GM04504 (cell line): ENCODE data around the gene CD93.
A peak's percentile ranks its signal among the peaks of the same experiment; 100 is the strongest.

ENCODE experiments used
- DNase-seq: peaks from one replicate; pipeline ENCODE4 v3.0.0-alpha.2; 2012; ENCODE audit warnings: low read depth

CD93 gene

DNA sequence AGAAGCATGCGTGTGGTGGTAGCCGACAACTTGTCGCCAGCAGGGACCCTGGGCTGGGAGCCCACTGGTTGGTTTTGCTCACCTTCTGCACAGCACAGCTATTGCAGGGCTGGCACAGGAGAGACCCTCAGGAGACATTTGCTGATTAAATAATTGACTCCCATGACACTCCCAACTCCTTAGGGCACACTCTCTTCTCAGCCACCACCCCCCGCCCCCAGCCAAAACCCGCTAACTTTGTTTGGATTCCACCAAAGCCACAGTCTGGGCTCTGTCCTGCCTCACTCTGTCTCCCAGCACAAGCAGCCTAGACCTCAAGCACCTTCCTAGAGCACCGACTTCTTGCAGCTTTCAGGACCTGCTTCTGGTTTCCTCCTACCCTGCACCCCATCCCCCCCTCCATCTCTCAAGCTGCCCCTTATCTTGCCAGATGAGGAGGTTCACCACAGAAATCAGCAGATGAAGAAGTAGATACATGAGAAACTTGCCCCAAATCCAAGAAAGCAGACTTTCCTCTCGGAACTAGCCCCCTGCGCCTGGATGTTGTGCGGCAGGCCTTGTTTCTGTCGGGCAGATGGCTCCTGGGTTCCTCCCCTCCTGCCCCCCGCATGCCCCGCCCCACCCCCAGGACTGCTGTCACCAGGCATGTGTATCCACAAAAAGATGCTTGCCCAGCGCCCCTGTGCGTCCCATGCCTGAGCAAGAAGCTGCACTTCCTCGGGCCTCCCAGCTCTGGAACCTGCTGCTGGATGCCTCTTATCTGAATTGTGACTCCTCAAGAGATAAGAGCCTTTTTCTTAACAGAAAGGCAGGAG, 35.0 kb upstream of the CD93 start:
- no peak for DNase-seq

GRCh38 chr20:23120261-23120660, 34.1 kb upstream of the CD93 start:
- DNase-seq, result no peak

- DNase-seq, result no peak
Observed at GRCh38 chr20:23119456-23120216, 33.5 kb upstream of the CD93 start.

- DNase-seq, result no peak
Observed at GRCh38 chr20:23118766-23119165, 32.6 kb upstream of the CD93 start.

DNA sequence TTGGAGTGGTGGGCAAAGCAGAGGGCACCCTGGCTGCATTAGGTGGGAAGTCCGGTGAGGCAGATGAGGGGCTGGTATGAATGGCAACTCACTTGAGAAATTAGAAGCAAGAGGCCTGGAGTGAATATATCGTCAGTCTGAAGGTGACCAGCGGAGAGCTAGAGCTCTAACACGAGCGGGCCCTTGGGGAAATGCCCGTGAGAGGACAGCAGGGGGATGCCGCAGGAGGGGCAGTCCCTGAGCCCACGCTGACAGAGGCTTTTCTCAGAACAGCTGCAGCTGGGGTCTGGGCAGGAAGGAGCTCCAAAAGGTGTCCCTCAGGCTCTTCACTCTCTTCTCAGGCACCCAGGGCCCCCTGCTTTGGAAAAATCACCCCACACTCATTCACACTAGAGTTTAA, 32.0 kb upstream of the CD93 start:
- DNase-seq, result no peak

- DNase-seq, result no peak
Observed at GRCh38 chr20:23117738-23118137, 31.6 kb upstream of the CD93 start.

DNA sequence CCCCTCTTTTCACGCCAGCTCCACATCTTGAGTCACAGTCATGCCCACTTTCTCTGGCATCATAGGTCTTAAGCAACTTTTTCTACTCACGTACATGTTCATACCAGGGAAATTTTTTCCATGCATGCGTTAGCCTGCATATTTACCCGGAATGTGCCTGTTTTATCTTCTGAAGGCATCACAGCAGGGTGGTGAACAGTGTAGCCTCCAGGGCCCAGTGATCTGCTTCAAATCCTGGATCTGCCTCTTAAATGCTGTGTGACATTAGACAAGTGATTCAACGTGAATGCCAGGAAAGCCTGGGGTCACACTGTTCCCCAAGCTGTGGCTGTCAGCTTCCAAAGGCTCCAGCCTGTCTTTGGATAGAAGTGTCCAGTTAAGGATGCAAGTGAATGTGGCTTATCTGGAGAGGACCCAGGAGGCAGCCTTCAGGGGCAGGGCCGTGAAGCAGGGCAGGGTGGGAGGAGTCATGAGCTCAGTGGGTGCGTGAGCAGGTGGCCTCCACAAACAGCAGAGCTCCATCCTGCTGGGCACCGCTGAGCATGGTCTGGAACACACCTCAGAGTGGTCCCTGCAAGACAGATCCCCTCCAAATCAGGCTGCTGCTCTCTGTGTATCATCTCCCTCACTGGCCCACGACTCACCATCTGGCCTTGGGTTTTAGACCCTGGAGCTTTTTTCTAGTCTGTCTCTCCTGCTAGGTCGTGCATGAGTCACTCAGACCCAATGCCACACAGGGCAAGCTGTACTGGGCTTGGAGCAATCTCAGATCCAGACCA, 30.4 kb upstream of the CD93 start:
- DNase-seq, result peak; percentile 17

DNA sequence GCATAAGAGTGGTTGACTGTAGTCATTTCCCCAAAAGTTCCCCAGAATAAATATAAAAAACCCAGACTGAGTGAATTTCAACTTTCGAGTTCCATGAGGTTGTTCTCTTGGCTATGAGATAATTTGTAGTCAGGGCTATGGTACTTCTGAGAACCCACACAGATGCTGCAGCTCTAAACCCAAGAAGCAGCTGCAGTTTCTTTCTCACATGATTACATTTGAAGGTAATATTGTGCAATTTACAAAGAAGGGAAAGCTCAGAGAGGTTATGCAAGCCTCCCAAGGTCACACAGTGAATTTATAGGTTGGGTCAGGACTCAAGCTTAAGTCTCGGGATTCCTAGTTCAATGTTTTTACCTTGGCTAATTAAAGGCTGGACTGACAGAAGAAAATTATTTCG, 29.7 kb upstream of the CD93 start:
- no peak for DNase-seq

DNA sequence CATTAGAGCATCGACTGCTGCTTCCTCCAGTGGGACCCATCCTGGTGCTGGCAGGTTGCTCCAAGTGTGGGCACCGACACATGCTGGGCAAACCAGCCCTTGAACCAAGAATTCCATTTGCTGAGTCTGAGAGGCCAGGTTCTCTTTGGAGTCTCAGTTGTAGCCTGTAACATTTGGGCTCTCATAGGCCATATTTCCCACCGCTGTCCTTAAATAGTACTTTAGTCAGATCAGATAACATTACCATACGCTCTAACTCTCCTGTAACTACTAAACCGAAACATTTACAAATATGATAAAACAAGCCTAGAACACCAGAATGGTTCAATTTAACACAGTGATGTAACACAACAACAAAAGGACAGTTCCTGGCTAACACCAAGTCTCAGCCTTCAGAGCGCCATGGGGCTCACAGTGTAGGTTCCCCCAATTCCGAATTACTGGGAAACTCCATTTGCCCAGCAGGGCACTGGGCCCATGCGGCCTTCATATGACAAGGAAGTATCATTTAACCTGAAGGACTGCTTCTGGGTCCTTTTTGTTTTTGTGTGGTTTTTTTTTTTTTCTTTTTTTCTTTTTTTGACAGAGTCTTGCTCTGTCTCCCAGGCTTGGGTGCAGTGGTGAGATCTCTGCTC, 28.4 kb upstream of the CD93 start:
- no peak for DNase-seq

DNA sequence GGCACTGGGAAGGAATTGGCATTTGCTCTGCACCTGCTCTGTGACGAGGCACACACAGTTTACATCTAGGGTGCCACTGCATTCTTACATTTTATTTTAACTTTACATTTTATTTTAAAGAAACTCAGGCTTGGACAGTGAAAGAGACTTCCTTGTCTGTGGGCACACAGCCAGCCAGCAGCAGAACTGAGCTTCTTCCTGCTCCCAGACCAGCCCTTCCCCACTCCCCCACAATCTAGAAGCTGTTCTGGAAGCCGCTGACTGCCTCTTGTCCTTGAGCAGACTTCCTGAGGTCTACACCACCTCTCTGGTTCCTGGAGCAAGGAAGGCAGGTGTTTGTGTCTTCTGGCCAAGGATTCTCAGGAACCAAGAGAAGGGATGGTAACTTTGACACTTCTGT, 27.9 kb upstream of the CD93 start:
- no peak for DNase-seq

GRCh38 chr20:23112595-23112994, 26.5 kb upstream of the CD93 start:
- DNase-seq, result no peak

DNA sequence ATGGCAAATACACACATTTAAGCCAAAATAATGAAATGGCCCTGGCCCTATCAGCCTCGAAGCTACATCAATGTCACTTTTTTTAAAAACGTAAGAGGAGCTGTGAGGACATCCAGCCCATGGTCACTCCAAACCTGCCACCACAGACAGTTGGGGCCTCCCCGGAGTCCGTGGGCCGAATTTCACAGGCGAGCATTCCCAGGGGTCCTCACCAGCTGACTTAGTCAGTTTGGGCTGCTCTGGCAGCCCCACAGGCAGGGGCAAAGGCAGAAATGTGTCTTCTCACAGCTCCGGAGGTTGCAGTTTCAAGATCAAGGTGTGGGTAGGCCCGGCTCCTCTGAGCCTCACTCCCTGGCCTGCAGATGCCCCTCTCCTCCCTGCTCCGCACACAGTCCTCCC, 25.8 kb upstream of the CD93 start:
- DNase-seq, result no peak

DNA sequence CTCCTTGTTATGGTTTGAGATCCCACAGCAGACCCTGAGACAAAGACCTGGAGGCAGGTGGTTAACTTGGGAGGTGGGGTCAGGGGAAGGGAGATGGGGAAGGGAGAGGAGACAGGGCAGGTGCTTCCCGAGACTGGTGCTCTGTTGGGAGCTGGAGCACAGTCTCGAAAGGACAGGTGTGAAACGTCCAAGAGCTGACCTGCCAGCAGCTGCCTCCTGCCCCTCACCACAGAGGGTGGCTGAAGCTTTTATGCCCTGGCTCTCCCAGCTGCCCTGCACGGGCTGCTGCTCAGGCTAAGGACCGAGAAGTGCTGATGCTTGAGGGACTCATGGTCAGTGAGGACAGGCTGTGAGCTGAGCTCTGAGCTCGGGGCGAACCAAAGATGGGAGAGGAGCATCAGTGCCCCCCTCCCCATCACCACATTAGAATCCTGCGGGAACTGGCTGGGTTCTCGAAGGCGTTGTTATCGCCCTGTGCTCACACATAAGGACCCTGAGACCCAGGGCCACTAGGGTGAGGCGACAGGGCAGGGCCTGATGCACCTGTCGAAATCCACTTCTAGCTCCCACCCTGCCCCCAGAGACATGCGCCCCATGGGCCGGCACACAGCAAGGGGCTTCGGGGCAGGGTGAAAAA, 25.3 kb upstream of the CD93 start:
- DNase-seq, result no peak

GRCh38 chr20:23108871-23109270, 22.7 kb upstream of the CD93 start:
- no peak for DNase-seq

- DNase-seq, result no peak
Observed at GRCh38 chr20:23107466-23107865, 21.3 kb upstream of the CD93 start.

DNA sequence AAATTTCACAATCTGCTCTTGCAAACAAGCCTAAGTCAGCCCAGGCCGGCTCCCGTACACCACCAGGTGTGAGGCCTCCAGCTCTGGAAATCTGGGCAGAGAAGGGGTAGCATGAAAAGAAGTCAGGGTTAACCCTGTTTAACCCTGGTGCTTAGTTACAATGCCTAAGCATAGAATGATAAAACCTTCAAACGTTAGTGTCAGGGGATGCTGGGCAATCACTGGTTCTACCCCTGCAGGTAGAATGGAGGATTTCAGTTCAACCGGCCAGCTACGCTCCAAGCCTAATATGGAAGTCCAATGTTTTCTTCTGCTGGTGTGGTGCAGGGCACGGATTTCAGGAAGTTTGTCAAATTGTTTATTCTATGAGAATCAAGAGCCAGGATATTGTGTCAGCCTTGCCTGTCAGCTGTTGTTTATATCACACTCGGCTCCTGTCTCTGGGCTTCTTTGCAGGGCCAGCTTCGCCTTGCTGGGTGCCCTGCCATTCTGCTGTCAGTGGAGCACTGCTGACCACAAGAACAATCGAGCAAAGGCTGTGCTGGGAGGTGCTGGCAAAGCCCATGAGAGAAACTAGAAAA, 20.2 kb upstream of the CD93 start:
- no peak for DNase-seq

DNA sequence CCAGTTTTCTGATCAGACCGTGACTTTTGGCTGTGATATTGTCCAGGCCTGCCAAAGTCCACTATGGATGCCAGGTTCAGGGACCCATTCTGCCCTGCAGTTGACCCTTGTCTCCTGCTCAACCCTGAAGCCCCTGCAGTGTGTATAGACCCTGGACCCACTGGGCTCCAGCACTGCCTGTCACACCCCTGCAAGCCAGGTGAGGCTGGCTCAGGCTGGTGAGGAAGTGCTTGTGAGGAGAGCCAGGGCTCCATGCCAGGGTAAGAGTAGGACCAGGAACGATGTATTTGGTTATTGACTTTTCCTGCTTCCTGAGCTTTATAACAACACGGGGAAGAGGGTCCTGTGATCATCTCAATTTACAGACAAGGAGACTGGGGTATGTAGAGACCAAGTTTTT, 19.1 kb upstream of the CD93 start:
- DNase-seq, result no peak

DNA sequence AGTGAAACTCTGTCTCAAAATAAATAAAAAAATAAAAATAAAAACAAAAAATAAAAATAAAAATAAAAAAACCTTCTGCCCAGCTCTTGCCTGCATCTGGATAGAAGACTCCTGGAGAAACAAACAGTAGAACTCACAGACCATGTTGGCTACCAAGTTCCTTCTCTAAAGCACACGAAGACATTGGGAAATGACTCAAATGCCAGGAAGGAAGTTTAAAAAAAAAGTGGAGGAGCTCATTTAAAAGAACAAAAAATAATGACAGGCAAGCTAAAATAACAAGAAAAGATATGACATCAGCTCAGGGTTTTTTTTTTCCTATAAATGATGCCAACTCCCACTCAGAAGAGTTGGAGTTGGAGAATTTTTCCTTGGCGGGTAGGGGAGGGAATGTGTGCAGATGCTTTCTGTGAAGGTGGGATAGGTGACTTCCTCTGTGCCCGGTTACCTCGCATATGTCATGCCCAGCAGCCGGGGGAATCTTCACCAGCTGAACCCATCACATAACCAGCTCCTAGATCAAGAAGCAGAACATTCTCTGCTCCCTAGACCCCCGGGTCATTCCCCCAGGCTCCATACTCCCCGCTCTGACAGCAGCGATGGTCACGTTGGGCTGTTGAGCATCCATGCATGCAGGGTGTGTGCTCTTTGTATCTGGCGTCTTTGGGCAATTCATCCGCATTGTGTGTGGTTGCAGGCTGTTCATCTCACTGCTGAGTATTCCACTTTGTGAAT, 17.3 kb upstream of the CD93 start:
- no peak for DNase-seq

DNA sequence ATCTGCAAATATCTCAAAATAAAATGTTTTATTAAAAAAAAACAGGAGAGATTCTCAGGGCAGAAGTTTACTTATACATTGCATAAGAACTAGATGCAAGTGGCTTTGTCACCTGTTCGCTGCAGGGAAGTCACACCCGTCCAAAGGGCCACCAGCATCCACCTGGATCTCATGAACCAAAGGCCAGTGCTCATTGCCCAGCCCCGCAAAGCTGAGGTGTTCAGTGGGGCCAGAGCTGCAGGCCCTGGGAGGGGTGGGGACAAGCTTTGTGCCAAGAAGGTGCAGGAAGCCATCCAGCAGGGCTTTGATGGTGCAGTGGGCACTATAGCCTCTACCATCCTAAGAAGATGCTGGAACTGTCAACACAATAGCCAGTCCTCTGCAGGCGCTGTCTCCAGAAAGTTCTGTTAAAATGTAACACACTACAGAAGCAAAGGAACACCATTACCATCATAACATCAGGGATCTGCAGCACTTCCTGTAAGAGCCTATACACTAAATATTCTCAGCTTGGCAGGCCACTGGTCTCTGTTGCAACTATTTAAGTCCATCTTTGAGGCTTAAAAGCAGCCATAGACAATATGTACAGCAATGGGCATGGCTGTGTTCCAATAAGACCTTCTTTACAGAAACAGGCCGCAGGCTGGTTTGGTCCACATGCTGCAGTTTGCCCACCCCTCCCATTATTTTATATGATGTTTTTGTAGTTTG, 15.7 kb upstream of the CD93 start:
- DNase-seq, result no peak

DNA sequence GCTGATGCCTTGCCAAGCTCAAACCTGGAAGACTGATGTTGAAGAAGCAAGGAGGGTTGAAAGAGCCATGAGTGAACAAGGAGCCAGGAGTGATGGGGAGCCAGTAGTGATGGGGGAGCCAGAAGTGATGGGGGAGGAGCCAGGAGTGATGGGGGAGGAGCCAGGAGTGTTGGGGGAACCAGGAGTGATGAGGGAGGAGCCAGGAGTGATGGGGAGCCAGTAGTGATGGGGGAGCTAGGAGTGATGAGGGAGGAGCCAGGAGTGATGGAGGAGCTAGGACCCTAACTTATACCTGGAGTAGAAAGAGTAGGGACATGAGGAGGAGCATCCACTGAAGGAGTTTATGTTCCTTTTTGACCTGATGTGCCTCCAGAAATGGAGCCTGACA, 14.6 kb upstream of the CD93 start:
- no peak for DNase-seq
